ENCODE data around the gene CDYL. TPM values are rescaled to one million over a fixed set of nuclear protein-coding genes. Genes with fewer than 3 reads are reported as not detected.

The CDYL gene
- total and polyA plus RNA-seq, 4 donors = 3.3 to 25.4 (median 11.0) TPM

DNA sequence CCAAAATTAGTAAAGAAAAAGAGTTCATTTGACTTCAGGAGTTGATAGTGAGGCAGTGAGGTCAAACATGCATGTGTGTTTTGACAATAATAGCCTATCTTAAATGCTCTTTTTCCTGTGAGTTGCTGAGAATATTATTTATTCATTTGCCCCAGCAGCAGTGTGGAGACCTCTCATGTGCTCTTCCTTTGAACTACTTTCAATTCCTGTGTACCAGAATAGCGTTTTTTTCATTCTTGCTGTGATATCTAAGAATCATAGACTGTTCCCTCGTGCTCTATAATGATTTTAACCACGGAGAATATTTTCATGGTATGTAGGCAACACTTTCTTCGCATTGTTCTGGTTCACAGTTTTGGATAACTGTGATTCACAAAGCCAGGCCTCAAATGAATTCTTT lies 5.2 kb downstream of the CDYL start:
- Histone ChIP-seq H3K36me3 (ENCODE audit: control insufficient read depth in 4 of 4, insufficient read depth in 3 of 4, low read depth in 1 of 4, low read length in 3 of 4) (no peaks in the 10 kb centered on the region), H3K4me3 (ENCODE audit: low read depth in 1 of 3, low read length in 3 of 3) (no peak overlapping the region), H3K27me3 (ENCODE audit: control insufficient read depth in 4 of 4, insufficient read depth in 4 of 4, low read length in 3 of 4) (no peaks in the 10 kb centered on the region), H3K27ac (ENCODE audit: low read depth in 1 of 2, low read length in 2 of 2) (no peak overlapping the region), H3K9ac (ENCODE audit: low read depth in 1 of 2, low read length in 2 of 2) (no peak overlapping the region), H3K4me1 (ENCODE audit: control insufficient read depth in 4 of 4, insufficient read depth in 4 of 4, low read length in 3 of 4) (peaks cover 0 to 14% (median 2%) of the 10 kb centered on the region in 4 donors), H3K9me3 (ENCODE audit: control insufficient read depth in 4 of 4, low read length in 3 of 4) (no peaks in the 10 kb centered on the region)
- 66% methylated on average over 4 of the region's 4 CpGs for WGBS
- DNase-seq (ENCODE audit: low spot score) = no peak
- TF ChIP-seq HNF4G (IDR thresholded peaks at IDR 0.05) = no peak

- H3K27ac ChIP-seq (ENCODE audit: low read depth in 1 of 2, low read length in 2 of 2) = no peak overlapping the region
- TF ChIP-seq GABPA (IDR thresholded peaks at IDR 0.05 in 1 of 2, conservative IDR thresholded peaks at IDR 0.05 in 1 of 2) = no peak
- no peak for DNase-seq (ENCODE audit: low spot score)
- no peaks in the 10 kb centered on the region for H3K9me3 ChIP-seq (ENCODE audit: control insufficient read depth in 4 of 4, low read length in 3 of 4)
- no peaks in the 10 kb centered on the region for H3K27me3 ChIP-seq (ENCODE audit: control insufficient read depth in 4 of 4, insufficient read depth in 4 of 4, low read length in 3 of 4)
- peaks cover 0 to 14% (median 2%) of the 10 kb centered on the region in 4 donors for H3K4me1 ChIP-seq (ENCODE audit: control insufficient read depth in 4 of 4, insufficient read depth in 4 of 4, low read length in 3 of 4)
- no peak overlapping the region for H3K9ac ChIP-seq (ENCODE audit: low read depth in 1 of 2, low read length in 2 of 2)
- no peak overlapping the region for H3K4me3 ChIP-seq (ENCODE audit: low read depth in 1 of 3, low read length in 3 of 3)
- 88% methylated on average over 9 of the region's 9 CpGs for WGBS
- H3K36me3 ChIP-seq (ENCODE audit: control insufficient read depth in 4 of 4, insufficient read depth in 3 of 4, low read depth in 1 of 4, low read length in 3 of 4) = no peaks in the 10 kb centered on the region
Measured at GRCh38 chr6:4781967-4782575, 5.9 kb downstream of the CDYL start.

GRCh38 chr6:4786996-4787395 lies 10.8 kb downstream of the CDYL start:
- peaks cover 0 to under 1% (median 0%) of the 10 kb centered on the region in 4 donors for H3K4me1 ChIP-seq (ENCODE audit: control insufficient read depth in 4 of 4, insufficient read depth in 4 of 4, low read length in 3 of 4)
- 92% methylated on average over 7 of the region's 7 CpGs for WGBS

More at GRCh38 chr6:4786996-4787395, 10.8 kb downstream of the CDYL start:
- no peak overlapping the region for H3K4me3 ChIP-seq (ENCODE audit: low read depth in 1 of 3, low read length in 3 of 3)
- H3K9ac ChIP-seq (ENCODE audit: low read depth in 1 of 2, low read length in 2 of 2) = no peak overlapping the region
- no peaks in the 10 kb centered on the region for H3K36me3 ChIP-seq (ENCODE audit: control insufficient read depth in 4 of 4, insufficient read depth in 3 of 4, low read depth in 1 of 4, low read length in 3 of 4)
- H3K9me3 ChIP-seq (ENCODE audit: control insufficient read depth in 4 of 4, low read length in 3 of 4) = no peaks in the 10 kb centered on the region
- no peak for DNase-seq (ENCODE audit: low spot score)
- no peaks in the 10 kb centered on the region for H3K27me3 ChIP-seq (ENCODE audit: control insufficient read depth in 4 of 4, insufficient read depth in 4 of 4, low read length in 3 of 4)
- no peak overlapping the region for H3K27ac ChIP-seq (ENCODE audit: low read depth in 1 of 2, low read length in 2 of 2)
- TF ChIP-seq HNF4G (IDR thresholded peaks at IDR 0.05) (no peak), RXRA (IDR thresholded peaks at IDR 0.05) (no peak), RAD21 (IDR thresholded peaks at IDR 0.05) (no peak), HNF4A (conservative IDR thresholded peaks at IDR 0.05) (no peak), NR2F2 (IDR thresholded peaks at IDR 0.05) (no peak), JUND (IDR thresholded peaks at IDR 0.05) (no peak), SP1 (IDR thresholded peaks at IDR 0.05) (no peak), CTCF (IDR thresholded peaks at IDR 0.05; ENCODE audit: low read depth, low read length, missing input control) (no peak), TAF1 (conservative IDR thresholded peaks at IDR 0.05) (no peak), REST (IDR thresholded peaks at IDR 0.05) (no peak), FOXA1 (IDR thresholded peaks at IDR 0.05) (no peak), MAX (IDR thresholded peaks at IDR 0.05) (no peak), ZBTB33 (IDR thresholded peaks at IDR 0.05) (no peak), EGR1 (IDR thresholded peaks at IDR 0.05; ENCODE audit: low read depth in 2 of 2) (no peak), YY1 (IDR thresholded peaks at IDR 0.05) (no peak), FOXA2 (IDR thresholded peaks at IDR 0.05) (no peak), GABPA (IDR thresholded peaks at IDR 0.05 in 1 of 2, conservative IDR thresholded peaks at IDR 0.05 in 1 of 2) (no peak)
- TF ChIP-seq, protein P1, sequence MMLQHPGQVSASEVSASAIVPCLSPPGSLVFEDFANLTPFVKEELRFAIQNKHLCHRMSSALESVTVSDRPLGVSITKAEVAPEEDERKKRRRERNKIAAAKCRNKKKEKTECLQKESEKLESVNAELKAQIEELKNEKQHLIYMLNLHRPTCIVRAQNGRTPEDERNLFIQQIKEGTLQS (IDR thresholded peaks at IDR 0.05) = no peak

All from liver (tissue), 9 donors.